Kidney capillary endothelial cell (primary cell): ENCODE measurements around the gene NOS2.
"Not testable (repeated sequence)": the region's sequence is repeated elsewhere in the genome, so short reads cannot be mapped to it uniquely, and the experiment has no call there.

Source experiments
- DNase-seq: peaks from one replicate; pipeline ENCODE4 v3.0.0-alpha.2; 2018; ENCODE audit warnings: low spot score

NOS2 gene

GRCh38 chr17:27800522-27800921, at the start of gene NOS2:
Gene NOS2 (minus strand): TSS chr17:27800529. CDS start chr17:27798809, 1,720 bp downstream.
- no peak for DNase-seq

GRCh38 chr17:27849474-27850185, 49.3 kb upstream of the NOS2 start:
- DNase-seq = no peak

- DNase-seq = no peak
These were observed 48.6 kb upstream of the NOS2 start for GRCh38 chr17:27848931-27849330.

- DNase-seq = not testable (repeated sequence)
These were observed 46.5 kb upstream of the NOS2 start for GRCh38 chr17:27846808-27847307.

GRCh38 chr17:27846042-27846655, 45.8 kb upstream of the NOS2 start:
- DNase-seq = no peak

GRCh38 chr17:27845264-27846041, 45.1 kb upstream of the NOS2 start:
- DNase-seq = no peak

DNA sequence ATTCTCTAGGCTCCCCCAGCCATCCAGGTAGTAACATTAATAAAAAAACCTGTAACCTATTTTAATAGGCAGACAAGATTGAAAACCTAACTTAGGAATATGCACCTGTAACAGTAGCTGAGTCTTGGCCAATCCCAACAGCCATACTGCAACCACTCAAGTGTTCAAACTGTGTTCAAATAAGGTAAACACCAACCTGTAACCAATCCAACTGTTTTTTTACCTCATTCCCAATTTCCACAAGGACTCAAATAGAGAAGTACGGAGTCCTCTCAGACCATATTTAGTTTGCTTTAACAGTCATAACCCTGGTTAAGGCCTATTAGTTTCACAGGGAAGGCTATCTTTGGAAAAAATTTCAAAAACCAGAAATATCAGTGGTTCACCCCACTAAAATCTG, 40.4 kb upstream of the NOS2 start:
- no peak for DNase-seq

GRCh38 chr17:27840406-27840678, 40.0 kb upstream of the NOS2 start:
- DNase-seq = not testable (repeated sequence)

- DNase-seq = not testable (repeated sequence)
These were observed 39.5 kb upstream of the NOS2 start for GRCh38 chr17:27839571-27840405.

- not testable (repeated sequence) for DNase-seq
These were observed 38.3 kb upstream of the NOS2 start for GRCh38 chr17:27838607-27839006.

- not testable (repeated sequence) for DNase-seq
These were observed 37.4 kb upstream of the NOS2 start for GRCh38 chr17:27837769-27838168.

- DNase-seq = no peak
These were observed 36.3 kb upstream of the NOS2 start for GRCh38 chr17:27836651-27837050.

DNA sequence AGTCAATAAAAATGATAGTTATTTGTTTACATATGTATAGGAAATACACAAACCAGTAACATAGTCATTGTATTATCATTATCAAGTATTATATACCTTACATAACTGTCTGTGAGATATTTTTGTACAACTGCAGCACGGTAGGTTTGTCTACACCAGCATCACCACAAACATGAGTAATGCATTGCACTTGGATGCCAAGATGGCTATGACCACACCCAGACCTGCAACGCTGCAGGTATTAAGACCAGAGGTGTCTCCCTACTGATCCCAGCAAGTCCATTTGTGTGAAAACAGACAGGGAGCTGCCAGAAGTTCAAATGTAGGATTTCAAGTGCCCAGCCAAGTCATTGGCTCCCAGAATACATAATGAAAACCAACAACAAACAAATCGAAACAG, 34.2 kb upstream of the NOS2 start:
- no peak for DNase-seq

DNA sequence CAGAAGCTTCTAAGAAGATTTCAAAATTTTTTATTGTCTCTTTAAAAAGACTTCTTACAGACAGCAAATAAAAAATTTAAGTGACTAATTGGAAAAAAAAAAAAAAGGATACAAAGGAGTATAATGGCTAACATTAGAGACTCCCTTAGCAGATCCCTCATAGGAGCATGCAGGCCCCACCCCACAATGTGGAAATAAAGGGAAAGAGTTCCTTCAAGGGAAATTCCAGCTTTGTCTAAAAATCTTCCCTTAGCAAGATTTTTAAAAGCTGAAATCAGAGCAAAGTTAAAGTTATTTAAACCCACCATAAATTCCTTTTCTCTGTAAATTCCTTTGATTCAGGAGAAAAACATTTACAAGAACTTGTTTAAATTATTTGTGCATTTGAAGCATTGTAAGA, 32.5 kb upstream of the NOS2 start:
- DNase-seq = no peak

DNA sequence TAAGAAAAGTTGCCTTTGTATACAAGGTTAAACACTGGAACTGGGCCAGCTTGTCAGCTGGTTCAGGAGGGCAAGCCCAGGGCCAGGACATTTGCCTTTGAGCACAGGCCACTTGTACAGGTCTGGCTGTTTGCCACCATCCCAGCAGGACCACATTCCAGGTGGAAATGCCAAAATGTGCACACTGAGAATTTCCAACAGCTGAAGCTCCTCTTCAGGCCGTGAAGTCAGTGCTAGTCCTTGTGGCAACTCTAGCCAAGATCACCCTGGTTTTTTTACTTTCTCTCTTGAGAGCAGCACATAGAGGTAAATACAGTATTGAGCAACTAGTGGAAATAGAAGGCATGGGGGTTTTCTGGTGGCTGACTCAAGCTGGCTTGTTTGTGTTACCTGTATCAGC, 29.6 kb upstream of the NOS2 start:
- not testable (repeated sequence) for DNase-seq

- DNase-seq = not testable (repeated sequence)
These were observed 28.9 kb upstream of the NOS2 start for GRCh38 chr17:27829143-27829711.

DNA sequence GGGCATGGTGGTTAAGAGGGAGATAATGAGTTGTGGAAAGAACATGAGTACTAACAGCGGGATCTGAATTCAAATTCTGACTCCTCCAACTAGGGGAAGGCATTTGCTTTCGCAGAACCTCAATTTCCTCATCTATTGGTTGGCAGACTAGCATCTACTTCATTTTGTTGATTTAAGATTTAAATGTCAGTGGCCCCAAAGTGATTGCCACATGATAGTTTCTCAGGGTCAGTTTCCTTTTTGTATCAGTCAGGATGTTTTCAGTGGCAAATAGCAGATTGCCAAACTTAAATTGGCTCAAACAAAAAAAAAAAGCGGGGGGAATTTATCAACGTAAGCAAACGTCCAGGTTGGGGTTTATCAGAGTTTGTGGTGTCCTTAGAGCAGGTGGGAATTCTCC, 25.1 kb upstream of the NOS2 start:
- DNase-seq = no peak

DNA sequence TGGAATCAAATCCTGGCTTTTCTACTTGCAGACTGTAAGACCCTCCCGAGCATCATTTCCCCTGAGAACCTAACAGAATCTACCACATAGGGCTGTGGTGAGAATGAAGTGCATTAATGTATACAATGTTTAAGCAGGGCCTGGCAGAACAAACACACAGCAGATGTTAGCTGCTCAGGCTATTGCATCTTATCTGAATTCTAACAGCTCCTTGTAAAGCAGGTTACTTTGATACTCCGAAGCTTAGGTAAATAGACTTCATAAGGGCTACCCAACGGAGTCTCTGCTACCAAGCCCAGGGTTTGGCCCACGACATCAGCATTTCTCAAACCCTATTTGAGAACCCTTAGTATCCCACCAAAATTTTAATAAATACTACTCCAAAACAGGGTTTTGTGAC, 24.4 kb upstream of the NOS2 start:
- DNase-seq = no peak

DNA sequence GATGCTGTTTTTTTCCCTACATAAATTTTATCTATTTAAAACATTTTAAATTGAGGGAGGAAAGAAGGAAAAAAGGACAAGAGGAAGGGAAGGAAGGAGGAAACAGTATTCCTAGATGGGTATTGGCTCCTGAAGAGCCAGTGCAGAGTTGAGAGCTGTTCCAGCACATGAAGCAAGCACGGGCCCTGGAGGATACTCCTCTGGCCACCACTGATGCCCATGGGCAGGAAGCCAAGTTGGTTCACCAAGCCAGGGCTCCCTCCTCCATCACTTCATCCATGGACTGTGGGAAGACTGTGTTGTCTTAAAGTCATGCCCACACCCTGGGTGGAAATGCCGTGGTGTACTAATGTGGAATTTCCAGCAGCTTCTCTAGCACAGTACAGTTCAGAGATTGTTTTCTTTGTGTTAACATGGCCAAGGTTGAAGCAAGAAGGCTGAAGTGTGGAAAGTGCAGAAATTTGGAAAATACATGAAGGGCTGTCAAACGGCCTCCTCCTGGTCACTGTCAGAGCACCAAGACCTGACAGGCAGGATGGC, 23.9 kb upstream of the NOS2 start:
- DNase-seq = no peak

DNA sequence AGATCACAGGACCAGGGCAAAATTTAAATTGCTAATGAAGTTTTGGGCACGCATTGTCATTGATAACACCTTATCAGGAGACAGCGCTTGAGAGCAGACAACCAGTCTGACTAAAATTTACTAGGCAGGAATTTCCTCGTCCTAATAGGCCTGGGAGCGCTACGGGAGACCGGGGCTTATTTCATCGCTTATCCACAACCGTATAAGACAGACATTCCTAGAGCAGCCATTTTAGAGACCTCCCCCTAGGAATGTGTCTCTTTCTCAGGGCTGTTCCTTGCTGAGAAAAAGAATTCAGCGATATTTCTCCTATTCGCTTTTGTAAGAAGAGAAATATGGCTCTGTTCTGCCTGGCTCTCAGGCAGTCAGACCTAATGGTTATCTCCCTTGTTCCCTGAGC, 21.8 kb upstream of the NOS2 start:
- not testable (repeated sequence) for DNase-seq

DNA sequence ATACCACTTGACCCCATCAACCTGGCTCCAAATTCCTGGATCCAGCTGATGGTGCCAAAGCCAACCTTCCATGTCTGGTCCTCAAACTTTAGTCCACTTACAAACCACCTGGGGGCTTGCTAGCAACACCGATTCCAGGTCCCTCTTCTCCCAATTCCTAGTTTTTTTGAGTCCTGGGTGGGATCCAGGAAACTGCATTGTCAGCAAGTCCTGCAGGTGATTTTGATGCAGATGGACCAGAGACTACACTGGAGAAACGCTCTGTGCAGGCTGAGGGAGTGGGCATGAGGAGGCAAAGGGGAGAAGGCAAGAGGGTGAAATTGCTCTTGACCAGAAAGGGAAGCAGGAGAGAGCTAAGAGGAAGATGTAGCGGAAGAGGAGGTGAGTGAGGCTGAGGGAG, 21.0 kb upstream of the NOS2 start:
- no peak for DNase-seq

DNA sequence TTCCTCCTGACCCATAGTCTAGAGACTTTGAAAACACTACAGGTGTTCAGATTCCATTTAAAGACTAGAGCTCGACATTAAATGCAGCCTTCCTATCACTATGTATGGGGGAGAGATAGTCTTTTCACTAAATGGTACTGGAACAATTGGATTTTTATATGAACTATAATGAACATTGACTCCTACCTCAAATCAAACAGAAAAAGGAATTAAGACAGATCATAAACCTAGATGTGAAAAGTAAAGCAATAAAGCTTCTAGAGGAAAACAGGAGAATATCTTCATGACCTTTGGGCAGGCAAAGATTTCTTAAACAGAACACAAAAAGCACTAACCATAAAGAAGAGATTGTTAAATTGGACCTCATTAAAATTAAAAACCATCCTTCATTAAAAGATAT, 18.8 kb upstream of the NOS2 start:
- no peak for DNase-seq
